Measurements from ENCODE around the gene BBS4.

The BBS4 gene

DNA sequence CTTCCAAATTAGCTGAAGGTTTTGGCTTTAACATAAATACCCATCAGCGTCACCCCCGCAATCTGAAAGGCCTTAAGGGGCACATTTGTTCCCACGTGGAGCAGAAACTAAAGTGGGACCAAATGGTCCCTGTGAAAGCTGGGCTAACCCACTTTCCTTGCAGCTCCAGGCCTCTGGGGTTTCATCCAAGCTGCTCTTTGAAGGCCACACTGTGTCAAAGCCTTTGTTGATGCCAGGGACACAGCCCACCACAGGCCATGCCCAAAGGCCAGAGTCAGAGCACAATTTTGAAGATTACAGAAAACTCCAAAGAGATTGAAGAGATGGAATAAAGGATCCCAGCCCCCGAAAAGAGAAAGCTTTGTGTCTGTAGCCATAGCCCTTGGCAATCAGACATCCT, 100.2 kb downstream of the BBS4 start:
- TF ChIP-seq CREB1 (IDR thresholded peaks at IDR 0.05; ENCODE audit: low read depth) (no peak), RAD21 (IDR thresholded peaks at IDR 0.05; ENCODE audit: low read depth) (no peak)

DNA sequence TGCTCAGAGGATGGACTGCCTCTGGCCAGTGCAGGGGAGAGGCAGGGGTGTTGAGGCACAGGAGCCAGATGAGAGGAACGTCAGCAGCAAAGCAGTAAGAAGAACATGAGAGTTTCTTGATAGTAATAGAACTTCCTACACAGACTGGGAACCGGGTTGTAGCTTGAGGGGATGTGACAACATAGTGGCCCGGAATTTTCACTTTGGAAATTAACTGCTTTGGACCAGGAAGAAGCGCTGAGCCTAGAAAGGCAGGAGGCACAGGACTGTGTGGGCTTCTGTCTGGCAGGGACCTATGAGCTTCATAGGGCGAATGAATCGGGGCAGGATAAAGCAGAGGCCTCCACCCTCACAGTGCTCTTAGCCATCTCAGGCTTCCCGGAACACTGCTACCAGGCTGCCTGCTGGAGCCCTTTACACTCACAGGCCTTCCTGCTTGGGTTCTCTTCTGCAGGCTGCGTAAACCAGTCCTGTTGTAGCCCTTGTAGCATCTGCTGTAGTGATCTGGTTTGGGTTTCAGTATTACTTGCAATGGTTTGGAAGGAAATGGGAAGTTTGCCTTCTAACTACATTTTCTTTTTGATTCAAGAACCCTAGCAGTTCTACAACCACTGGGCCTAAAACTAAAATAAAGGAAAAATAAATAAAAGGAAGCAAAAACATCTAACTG, 100.8 kb downstream of the BBS4 start:
- TF ChIP-seq CEBPB (IDR thresholded peaks at IDR 0.05) = no peak
- TF ChIP-seq NFIC (IDR thresholded peaks at IDR 0.05) = no peak
- TF ChIP-seq, protein P1, sequence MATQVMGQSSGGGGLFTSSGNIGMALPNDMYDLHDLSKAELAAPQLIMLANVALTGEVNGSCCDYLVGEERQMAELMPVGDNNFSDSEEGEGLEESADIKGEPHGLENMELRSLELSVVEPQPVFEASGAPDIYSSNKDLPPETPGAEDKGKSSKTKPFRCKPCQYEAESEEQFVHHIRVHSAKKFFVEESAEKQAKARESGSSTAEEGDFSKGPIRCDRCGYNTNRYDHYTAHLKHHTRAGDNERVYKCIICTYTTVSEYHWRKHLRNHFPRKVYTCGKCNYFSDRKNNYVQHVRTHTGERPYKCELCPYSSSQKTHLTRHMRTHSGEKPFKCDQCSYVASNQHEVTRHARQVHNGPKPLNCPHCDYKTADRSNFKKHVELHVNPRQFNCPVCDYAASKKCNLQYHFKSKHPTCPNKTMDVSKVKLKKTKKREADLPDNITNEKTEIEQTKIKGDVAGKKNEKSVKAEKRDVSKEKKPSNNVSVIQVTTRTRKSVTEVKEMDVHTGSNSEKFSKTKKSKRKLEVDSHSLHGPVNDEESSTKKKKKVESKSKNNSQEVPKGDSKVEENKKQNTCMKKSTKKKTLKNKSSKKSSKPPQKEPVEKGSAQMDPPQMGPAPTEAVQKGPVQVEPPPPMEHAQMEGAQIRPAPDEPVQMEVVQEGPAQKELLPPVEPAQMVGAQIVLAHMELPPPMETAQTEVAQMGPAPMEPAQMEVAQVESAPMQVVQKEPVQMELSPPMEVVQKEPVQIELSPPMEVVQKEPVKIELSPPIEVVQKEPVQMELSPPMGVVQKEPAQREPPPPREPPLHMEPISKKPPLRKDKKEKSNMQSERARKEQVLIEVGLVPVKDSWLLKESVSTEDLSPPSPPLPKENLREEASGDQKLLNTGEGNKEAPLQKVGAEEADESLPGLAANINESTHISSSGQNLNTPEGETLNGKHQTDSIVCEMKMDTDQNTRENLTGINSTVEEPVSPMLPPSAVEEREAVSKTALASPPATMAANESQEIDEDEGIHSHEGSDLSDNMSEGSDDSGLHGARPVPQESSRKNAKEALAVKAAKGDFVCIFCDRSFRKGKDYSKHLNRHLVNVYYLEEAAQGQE (IDR thresholded peaks at IDR 0.05; ENCODE audit: low read depth) = no peak
- TF ChIP-seq EGR1 (IDR thresholded peaks at IDR 0.05) = no peak
- TF ChIP-seq TCF12 (IDR thresholded peaks at IDR 0.05; ENCODE audit: low read depth) = no peak
- no peak for TF ChIP-seq YY1 (IDR thresholded peaks at IDR 0.05; ENCODE audit: low read depth)
- TF ChIP-seq, protein P2, sequence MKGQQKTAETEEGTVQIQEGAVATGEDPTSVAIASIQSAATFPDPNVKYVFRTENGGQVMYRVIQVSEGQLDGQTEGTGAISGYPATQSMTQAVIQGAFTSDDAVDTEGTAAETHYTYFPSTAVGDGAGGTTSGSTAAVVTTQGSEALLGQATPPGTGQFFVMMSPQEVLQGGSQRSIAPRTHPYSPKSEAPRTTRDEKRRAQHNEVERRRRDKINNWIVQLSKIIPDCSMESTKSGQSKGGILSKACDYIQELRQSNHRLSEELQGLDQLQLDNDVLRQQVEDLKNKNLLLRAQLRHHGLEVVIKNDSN (IDR thresholded peaks at IDR 0.05) = no peak
- no peak for TF ChIP-seq FOXM1 (IDR thresholded peaks at IDR 0.05; ENCODE audit: borderline replicate concordance, low read depth)
- TF ChIP-seq TAF1 (IDR thresholded peaks at IDR 0.05; ENCODE audit: low read depth) = no peak

DNA sequence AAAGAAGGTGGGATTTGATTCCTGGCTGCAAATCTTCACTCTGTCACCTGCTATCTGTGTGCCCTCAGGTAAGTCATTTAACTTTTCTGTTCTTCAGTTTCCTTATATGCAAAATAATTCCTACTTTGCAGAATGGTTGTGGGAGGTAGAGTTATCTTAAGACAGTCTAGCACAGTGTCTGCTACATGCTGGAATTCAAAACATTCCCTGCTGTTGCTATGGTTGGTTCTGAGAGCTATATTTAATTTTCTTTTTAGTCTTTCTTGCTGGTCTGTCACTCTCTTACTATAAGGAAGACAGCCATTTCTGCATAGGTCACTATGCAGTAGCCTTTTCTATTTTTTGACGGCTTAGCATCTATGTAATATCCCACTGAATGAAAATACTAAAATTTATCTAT, 101.5 kb downstream of the BBS4 start:
- TF ChIP-seq FOXM1 (IDR thresholded peaks at IDR 0.05; ENCODE audit: borderline replicate concordance, low read depth) (no peak), CREB1 (IDR thresholded peaks at IDR 0.05; ENCODE audit: low read depth) (no peak), RAD21 (IDR thresholded peaks at IDR 0.05; ENCODE audit: low read depth) (no peak), EGR1 (IDR thresholded peaks at IDR 0.05) (no peak), TAF1 (IDR thresholded peaks at IDR 0.05; ENCODE audit: low read depth) (no peak), CEBPB (IDR thresholded peaks at IDR 0.05) (no peak), TCF12 (IDR thresholded peaks at IDR 0.05; ENCODE audit: low read depth) (no peak), TEAD4 (IDR thresholded peaks at IDR 0.05) (no peak), YY1 (IDR thresholded peaks at IDR 0.05; ENCODE audit: low read depth) (no peak), ZBTB7A (IDR thresholded peaks at IDR 0.05; ENCODE audit: low read depth) (no peak), NFIC (IDR thresholded peaks at IDR 0.05) (no peak), EP300 (IDR thresholded peaks at IDR 0.05; ENCODE audit: borderline replicate concordance) (no peak)
- TF ChIP-seq, protein P1 (IDR thresholded peaks at IDR 0.05; ENCODE audit: low read depth) = no peak
- TF ChIP-seq, protein P3, sequence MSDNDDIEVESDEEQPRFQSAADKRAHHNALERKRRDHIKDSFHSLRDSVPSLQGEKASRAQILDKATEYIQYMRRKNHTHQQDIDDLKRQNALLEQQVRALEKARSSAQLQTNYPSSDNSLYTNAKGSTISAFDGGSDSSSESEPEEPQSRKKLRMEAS (IDR thresholded peaks at IDR 0.05) = no peak
- TF ChIP-seq, protein P2 (IDR thresholded peaks at IDR 0.05) = no peak

Data from Ishikawa (cell line).